DMS 273 treated with DMSO at 0.1 percent for 48 hours (cell line): Measurements from ENCODE around the gene ELN.
"Not testable (repeated sequence)": the region's sequence is repeated elsewhere in the genome, so short reads cannot be mapped to it uniquely, and the experiment has no call there.

Source experiments
- DNase-seq: peaks from one replicate; lab custom pipeline; 2025; lab: John Stamatoyannopoulos, UW

ELN gene

DNA sequence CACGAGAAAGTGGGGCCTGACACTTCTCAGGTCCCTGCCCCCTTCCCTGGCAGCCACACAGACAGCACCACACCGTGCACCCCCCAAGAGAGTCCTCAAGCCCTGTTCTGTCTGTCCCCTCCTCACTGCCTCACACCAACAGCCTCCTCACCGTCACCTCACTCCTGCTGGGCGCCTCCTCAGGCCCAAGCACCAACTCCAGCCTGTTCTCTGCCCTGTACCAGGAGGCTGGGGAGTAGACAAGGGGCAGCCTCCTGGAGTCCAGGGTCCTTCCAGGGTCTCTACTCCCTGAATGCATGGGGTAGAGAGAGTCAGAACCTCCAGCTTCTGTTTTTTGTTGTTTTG, 26.9 kb upstream of the ELN start:
- no peak for DNase-seq

DNA sequence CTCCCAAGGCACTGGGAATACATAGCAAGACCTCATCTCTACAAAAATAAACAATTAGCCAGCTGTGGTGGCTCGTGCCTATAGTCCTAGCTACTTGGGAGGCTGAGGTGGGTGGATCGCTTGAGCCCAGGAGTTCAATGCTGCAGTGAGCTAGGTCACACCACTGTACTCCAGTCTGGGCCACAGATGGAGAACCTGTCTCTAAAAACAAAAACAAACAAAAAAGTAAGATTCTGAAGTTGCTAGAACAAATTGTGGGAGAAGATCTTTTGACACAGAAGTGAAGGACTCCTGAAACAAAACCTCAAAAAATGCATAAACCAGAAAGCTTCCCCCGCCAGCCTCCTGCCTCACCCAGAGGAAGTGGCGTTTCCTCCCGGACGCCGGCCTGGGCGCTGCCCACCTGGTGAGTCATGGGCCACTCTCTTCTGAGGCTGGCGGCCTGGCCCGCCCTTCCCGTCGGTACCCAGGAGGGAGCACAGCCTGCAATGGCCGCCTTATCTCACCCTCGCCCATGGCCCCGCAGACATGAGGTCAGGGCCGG, 25.4 kb upstream of the ELN start:
- DNase-seq, result no peak

DNA sequence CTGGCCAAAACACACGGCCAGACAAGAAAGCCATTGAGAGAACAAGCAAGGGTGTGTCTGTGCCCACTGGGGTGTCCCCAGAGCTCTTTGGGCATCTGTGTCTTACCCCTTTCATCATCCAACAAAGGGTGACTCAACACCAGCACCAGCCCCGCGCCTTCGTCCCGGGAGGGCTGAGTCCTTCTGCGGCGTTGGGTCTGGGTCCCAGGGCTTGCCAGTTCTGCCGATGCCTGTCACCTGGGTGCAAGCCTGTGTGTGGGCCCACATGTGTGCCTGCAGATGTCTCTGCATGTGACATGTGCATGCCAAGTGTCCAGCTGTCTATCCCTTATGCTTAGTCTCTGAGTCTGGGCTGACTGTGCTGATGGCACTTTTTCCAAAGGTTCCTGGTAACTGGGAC, 24.4 kb upstream of the ELN start:
- no peak for DNase-seq

DNA sequence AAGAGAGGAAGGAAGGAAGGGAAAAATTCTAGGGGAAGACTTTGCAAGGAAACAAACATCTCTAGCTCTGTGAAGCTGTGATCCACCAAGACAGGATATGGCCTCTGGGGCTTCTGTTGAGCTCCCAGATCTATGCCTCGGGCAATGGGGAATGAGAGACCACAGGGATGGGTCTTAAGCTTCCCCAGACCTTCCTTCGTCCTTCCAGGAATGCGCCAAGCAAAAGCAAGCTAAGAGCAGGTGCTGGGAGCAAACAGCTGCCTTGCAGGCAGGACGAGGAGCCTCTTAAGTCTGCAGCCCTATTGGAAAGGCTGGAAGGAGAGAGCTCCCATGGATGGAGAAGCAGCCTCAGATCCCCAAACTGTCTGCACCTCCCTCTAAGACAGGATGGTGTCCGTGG, 21.9 kb upstream of the ELN start:
- no peak for DNase-seq

DNA sequence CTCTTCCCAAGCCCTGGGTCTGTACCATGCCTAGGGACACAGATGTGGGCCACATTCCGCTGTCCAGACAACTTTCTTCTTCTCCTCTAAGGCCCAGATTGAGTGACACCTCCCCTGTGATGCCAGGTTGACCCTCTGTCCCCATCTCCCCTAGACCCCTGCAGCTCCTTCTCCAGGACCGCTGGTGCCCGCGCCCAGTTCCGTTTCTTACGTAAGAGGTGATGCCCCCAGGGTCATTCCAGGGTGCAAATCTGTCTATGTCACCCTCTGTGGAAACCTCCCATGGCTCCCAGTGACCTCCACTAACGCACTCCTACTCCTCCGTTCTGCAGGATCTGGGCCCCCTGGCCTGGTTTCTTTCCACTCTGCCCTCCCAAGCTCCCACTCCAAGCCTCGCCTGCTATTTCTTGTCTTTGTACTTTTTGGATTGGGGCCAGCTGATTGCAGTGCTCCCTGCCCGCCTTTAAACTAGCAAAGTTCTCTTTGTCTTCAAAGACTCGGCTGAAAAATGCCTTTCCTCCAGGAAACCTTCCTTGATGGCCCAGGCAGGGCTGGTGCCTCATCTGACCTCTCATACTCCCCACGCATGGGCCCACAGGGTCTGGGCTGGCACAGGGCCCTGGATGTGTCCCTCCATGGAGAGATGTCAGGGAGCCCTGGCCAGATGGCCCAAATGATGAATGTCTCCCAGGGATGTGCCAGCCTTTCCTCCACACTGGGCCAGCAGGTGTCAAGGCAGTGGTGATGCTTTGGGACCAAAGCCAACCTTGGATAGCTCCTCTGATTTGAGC, 21.3 kb upstream of the ELN start:
- DNase-seq, result peak; percentile 42

DNA sequence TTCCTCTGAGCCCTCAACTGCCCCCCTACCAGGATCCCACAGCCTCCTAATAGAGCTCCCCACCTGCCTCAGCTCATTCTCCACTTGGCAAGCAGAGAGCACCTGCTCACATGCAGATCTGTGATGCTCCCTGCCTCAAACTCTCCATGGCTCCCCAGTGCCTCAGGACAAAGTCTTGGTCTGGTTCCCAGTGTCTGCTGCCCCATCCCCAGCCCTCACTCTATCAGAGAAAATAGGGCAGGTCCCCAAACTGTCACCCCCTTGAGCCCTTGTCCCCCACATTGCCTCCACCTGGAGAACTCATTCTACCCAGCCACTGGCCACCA, 20.8 kb upstream of the ELN start:
- no peak for DNase-seq

DNA sequence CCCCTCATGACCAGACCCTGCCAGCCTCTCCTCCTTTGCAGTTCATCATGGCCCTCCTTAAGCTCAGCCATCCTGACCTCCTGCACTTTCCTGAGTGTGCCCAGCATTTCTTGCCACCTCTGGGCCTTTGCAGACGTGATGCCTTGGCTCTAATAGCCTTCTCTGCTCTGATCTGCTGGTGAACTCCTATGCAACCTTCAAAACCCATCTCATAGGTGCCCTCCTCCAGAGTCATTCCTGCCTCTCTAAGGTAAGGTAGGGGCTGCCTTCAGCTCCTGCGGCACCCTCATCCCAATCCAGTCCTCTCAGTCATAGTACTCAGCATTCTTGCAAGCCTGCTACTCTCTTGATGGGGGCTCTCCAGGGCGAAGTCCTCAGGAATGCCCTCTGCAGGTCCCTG, 19.3 kb upstream of the ELN start:
- no peak for DNase-seq

DNA sequence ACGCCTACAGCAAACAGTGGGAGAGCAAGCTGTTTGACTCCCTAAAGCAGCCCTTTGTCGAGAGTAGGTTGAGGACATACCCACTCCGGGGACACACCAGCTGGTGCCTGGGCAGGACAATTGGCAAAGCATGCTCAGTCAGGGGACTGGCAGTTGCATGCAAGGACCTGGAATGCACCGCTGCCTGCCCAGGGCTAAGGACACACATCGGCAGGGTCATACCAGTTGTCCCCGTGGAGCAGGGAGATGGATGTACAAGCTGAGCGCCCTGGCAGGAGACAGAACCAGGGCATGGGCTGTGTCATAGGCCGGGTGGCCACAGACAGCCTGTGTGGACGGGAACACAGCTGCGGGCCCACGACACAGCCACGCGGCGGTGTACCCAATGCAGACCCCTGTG, 18.3 kb upstream of the ELN start:
- DNase-seq, result no peak

DNA sequence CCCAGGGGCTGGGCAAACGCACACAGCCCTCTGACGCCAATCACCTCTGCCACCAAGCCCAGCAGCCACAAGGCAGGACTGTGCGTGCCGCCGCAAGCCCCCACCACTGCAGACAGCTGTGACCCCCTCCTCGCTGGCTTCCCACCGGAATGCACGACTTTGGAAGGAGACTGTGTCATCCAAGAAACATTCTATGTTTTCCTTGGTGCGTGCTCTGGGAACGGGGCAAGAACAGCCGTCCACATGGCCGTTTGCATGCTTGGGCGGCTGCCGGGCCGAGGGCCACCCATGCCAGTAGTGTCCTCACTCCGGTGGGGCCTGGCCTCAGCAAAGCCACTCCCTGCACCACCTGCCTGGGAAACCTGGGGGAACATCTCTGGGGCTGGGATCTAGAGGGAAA, 17.6 kb upstream of the ELN start:
- no peak for DNase-seq

DNA sequence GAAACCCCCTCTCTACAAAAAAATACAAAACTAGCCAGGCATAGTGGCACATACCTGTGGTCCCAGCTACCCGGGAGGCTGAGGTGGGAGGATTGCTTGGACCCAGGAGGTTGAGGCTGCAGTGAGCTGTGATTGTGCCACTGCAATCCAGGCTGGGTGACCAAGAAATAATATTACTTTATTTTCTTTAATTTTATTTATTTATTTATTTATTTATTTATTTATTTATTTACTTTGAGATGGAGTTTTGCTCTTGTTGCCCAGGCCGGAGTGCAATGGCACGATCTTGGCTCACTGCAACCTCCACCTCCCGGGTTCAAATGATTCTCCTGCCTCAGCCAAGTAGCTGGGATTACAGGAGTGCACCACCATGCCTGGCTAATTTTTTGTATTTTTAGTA, 16.6 kb upstream of the ELN start:
- DNase-seq, result not testable (repeated sequence)

DNA sequence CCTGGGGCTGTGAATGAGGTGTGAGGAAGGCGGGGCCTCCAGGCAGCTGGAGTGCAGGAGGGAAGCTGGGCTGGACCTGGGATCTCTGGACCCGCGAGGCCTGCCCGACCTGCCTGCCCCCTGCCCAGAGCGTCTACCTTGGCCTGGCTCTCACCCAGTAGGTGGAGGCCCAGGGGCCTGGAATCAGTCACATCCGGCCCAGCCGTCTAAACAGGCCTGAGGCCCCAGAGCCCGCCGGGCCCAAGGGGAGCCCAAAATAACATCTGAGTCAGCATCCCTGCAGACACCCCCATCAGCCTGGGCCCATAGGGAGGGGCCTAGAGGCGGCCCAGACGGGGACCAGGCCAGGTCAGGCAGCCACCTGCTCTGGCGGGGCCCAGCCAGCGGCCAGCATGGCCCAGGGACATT, 15.1 kb upstream of the ELN start:
- DNase-seq, result no peak

DNA sequence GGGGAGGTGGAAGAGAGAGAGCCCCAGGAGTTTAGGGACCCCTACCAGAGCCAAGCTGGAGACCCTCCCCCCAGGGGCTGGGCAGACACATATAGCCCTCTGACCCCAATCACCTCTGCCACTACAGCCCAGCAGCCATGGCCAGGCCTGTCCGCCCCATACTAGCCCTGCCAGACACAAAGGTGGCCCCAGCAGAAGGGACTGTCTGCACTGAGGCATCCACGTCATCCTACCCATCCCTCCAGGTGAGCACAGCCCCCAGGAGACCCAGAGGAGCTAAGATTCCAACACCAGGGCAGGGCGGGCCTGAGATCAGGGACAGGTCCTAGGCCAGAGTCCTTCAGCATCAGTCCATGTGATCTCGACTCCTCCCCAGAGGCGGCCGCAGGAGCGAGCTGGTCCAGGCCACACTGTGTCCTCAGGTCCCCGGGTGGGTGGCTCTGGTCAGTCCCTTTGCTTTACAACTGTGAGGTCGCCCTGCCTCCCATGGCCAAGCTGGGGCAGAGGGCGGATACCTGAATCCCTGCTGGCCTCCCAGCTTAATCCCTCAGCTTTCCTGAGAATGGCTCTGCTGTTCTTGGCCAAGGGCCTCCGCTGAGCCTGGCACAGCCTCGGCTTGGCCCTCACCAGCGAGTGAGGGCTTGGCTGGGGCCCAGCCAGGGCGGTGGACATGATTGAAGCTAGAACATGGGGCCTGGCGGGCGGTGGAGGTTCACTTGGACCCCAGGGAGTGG, 14.3 kb upstream of the ELN start:
- no peak for DNase-seq

DNA sequence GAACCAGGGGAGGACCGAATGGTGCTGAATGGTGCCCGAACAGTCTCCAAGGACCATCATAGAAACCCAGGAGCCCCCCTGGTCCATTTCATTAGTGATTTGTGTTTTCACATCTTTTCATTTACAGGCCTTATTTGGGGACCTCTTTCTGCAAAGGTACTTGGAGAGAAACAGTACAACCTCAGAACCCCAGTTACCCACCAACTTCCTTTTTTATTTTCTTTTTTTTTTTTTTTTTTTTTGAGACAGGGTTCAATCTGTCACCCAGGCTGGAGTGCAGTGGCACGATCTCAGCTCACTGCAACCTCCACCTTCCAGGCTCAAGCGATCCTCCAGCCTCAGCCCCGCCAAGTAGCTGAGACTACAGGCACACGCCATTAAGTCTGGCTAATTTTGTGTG, 13.0 kb upstream of the ELN start:
- DNase-seq, result no peak

DNA sequence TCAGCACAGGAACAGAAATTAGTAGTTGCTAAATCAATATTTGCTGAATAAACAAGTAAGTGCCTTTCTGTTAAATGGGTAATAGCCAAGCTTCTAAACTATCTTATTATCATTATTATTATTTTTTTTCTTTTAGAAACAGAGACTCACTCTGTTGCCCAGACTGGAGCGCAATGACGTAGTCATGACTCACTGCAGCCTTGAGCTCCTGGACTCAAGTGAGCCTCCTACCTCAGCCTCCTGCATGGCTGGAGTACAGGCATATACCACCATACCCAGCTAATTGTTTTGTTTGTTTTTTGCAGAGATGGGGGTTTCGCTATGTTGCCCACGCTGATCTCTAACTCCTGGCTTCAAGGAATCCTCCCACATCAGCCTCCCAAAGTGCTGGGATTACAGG, 12.3 kb upstream of the ELN start:
- DNase-seq, result no peak

DNA sequence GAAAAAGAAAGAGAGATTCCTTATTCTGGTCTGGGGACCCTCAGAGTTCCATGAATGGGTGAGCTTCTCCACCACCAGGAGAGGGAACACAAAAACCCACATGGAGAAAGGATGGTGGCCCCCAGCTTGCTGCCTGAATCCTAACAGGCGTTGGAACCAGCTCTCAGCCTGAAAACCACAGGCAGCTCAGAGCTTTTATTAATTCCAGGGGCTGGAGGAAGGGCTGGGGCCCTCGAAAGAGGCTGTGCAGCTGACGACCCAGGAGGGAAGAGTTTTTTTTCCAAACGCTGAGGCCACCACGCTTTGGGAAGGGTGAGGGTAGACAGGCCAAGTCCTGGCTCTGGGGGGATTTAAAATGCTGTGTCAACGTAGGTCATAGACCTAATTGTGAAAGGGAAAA, 10.8 kb upstream of the ELN start:
- no peak for DNase-seq

DNA sequence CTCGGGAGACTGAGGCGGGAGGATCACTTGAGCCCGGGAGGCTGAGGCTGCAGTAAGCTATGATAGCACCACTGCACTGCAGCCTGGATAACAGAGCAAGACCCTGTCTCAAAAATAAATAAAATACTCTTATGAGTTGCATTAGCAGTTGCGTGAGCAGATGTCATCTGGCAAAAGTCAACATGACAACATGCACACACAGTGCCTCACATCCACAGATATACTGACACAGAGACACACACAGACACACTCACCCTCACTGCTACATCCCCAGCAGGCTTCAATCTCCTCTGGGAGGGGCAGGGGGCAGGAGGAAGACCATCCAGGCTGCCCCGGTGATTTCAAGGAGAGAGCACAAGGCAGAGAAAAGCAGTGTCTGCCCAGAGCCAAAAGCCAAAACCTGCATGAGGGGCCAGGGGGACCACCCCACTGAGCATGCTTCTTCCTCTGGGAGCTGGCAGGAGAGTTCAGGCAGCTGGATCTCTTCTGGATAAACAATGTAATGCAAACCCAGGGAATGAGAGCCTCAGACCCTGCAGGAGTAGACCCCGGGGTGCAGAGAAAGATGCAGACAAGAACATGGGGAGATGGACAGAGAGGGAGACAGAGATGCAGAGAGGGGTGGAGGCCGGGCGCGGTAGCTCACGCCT, 9.6 kb upstream of the ELN start:
- no peak for DNase-seq

DNA sequence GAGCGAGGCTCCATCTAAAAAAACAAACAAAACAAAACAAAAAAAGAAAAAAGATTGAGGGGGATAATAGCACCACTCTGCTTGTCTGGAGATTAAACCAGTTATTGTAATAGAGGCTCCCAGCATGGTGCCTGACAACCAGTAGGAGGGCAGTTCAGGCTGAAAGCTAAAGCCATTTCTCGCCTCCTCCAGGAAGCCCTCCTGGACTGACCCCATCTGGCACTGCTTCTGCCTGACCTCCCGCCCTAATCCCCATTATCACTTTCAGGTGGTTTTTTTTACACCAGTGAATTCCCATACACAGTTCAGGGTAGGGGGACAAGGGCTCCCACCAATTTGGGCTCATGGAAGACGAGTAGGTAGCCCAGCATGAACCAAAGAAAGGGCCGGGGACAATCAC, 8.8 kb upstream of the ELN start:
- DNase-seq, result no peak

DNA sequence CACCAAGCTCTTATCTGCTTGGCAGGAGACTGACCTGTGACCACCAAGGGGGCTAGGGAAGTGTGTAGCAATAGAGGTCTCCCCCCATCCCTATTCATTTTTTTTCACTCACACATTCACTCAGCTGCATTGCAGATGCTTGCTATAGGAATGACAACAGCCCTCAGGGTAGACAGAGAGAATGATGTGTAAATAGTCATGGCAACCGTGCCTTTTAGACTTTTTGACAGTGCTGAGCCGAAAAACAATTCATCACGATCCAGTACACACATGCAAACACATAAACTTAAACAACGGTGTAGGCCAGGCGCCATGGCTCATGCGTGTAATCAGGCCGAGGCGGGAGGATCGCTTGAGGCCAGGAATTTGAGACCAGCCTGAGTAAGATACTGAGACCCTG, 7.6 kb upstream of the ELN start:
- no peak for DNase-seq

DNA sequence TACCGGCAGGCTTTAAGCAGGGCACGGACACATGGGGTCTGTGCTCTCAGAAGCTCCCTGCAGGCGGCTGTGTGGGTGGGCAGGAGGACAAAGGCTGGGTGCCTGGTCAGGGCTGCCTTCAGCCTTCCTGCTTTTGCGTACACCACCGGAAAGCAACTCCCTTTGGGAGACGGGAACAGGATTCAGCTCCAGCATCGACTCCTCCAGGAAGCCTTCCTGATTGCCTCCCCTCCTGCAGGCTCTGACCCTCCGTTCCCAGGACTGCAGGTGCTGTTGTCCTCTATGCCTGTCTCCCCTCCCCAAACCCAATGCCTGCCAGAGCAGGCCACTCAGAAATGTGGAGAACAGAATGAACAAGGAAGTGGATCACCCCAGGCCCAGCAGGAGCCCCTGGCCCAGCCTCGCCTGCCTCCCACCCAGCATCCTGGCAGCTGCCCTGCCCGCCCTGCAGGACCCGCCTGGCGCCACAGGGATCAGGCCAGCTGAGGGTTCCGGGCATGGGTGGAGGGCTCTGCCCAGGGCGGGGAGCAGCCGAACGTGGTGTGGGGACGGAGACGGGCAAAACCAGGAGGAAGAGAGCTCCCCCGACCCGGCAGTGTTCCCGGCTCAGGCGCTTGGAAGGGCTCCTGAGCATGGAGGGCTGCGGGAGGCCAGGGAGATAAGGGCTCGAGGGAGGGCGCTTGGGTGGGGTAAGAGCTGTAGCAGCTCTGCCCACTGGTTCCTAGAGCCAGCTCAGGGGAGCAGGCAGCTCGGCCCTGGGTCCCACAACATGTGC, 6.2 kb upstream of the ELN start:
- no peak for DNase-seq

DNA sequence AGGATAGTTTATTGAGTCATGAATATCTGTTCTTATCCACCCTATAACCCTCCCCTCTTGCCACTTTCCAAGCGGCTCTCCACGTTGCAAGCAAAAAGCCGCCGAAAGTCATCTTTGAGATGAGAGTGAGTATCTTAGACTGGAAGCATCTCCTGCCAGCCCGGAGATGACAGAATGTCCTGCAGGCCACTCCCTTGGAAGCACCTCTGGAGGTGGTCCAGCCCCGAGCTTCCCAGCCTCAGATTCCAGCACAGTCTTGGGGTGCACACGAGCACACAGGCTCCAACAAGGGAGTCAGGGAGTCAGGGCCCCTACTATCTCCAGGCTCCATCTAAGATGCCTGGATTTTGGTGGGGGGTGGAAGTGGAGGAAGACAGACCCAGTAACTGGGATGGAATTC, 5.5 kb upstream of the ELN start:
- no peak for DNase-seq

DNA sequence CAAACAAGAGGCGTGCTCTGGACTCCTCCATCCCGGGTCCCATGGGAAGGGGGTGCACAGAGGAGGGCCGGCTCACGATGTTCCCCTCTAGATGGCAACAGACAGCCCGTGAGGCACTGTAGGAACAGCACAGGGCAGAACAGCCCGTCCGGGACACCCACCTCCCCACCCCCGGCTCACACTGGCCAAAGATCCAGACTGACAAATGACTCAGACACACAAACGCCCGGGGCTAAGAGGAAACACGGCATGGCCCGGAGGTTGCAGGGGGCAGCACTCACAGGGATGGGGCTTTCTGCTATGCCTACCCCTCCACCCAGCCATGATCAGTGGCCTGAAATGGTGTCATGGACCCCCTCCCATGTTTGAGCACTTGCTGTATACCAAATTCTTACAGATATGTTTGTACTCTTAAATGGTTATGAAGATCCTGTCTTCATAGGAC, 4.9 kb upstream of the ELN start:
- no peak for DNase-seq

DNA sequence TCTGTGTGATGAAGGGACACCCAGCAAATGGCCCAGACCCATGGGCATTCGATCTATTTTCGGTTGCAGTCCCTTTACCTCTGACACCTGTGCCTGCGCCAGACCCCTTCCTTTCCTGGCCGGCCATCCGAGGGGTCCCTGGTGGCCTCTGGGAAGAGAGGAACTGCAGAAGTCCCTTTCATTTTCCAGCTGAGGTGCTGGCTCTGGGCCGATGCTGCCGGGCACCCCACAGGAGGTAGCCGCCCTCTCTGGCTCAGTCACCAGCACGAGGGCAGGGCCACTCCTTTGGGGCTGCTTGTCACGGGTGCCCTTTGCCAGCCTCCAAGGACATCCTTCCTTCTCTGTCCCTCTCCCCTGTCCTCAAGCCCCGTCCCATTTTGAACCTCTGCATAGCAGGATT, 4.2 kb upstream of the ELN start:
- DNase-seq, result no peak

DNA sequence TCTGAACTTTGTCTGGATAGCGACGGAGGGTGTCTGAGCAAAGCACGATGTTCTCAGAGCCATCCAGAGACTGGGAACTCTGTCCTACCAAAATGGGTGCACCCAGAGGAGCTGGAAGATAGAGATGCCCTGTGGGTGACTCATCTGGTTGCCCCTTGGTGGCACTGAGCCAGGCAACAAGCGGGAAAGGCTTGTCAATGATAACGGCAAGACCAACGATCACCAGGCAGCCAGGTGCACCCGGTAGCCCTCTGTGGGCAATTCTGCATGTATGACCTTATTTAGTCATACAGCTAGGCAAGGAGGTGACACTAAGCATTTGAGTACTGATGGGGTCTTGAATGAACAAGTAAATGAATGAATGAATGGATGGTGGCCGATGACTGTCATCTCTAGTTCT, 2.8 kb upstream of the ELN start:
- DNase-seq, result no peak
